Endothelial cell (in vitro differentiated cells): ENCODE data around the gene PTK7. TPM values are rescaled to one million over a fixed set of nuclear protein-coding genes. Genes with fewer than 3 reads are reported as not detected.

Source experiments
- DNase-seq: peaks from one replicate; pipeline ENCODE4 v3.0.0; 2021; ENCODE audit warnings: low spot score
- H3K27ac Mint-ChIP-seq: one replicate; pipeline ENCODE4 v1.8.0; 2021; ENCODE audit warnings: mixed read lengths, inconsistent platforms; ENCODE audit not compliant: unreplicated experiment
- H3K27me3 Mint-ChIP-seq: one replicate; pipeline ENCODE4 v1.8.0; 2021; ENCODE audit warnings: mild to moderate bottlenecking, moderate library complexity, mixed read lengths, inconsistent platforms; ENCODE audit not compliant: unreplicated experiment
- H3K36me3 Mint-ChIP-seq: one replicate; pipeline ENCODE4 v1.8.0; 2021; ENCODE audit warnings: mild to moderate bottlenecking, low read depth, mixed read lengths, inconsistent platforms; ENCODE audit not compliant: unreplicated experiment
- H3K4me1 Mint-ChIP-seq: one replicate; pipeline ENCODE4 v1.8.0; 2021; ENCODE audit warnings: mild to moderate bottlenecking, mixed read lengths, inconsistent platforms; ENCODE audit not compliant: unreplicated experiment
- H3K4me3 Mint-ChIP-seq: one replicate; pipeline ENCODE4 v1.8.0; 2021; ENCODE audit warnings: mild to moderate bottlenecking, mixed read lengths, inconsistent platforms; ENCODE audit not compliant: unreplicated experiment
- H3K9me3 Mint-ChIP-seq: one replicate; pipeline ENCODE4 v1.8.0; 2021; ENCODE audit warnings: mixed read lengths, inconsistent platforms; ENCODE audit not compliant: unreplicated experiment
- CTCF ChIP-seq: fragments of 200-600 bp; sonication (generic); IDR thresholded peaks from one replicate; pipeline ENCODE4 v1.5.0; 2021; ENCODE audit warnings: antibody characterized with exemption; ENCODE audit not compliant: unreplicated experiment
- total RNA-seq: library from RNA; stranded (reverse); fragmentation: NEBNext Ultra II Directional; extraction: Animal tissue kit (Norgen Biotek cat#: 25700); gene quantifications from one replicate; pipeline ENCODE4 v1.2.1, GENCODE V29; 2021; ENCODE audit not compliant: unreplicated experiment

Gene PTK7
- total RNA-seq, 1 donor from 2014 or later: 208 TPM

- peak; percentile 85 for DNase-seq
- H3K27ac Mint-ChIP-seq: peak within 1 kb of the TSS; percentile 96
- H3K27me3 Mint-ChIP-seq: peaks cover 15% of the 10 kb centered on the region
- H3K9me3 Mint-ChIP-seq: no peaks in the 10 kb centered on the region
- H3K4me1 Mint-ChIP-seq: peaks cover 41% of the 10 kb centered on the region
- peak within 1 kb of the TSS; percentile 98 for H3K4me3 Mint-ChIP-seq
- H3K36me3 Mint-ChIP-seq: peaks cover 43% of the 10 kb centered on the region
- TF ChIP-seq CTCF: no peak
These were observed 22.4 kb upstream of the PTK7 start, which contains the start of gene CUL7 for GRCh38 chr6:43053545-43054205. CUL7 (minus strand) TSS chr6:43053851; CDS start chr6:43052788, 1,063 bp downstream.

GRCh38 chr6:43054206-43054943, 21.7 kb upstream of the PTK7 start:
- peak overlapping the region; percentile 85 for H3K27ac Mint-ChIP-seq
- no peak for TF ChIP-seq CTCF
- peak overlapping the region; percentile 92 for H3K4me3 Mint-ChIP-seq
- peaks cover 38% of the 10 kb centered on the region for H3K36me3 Mint-ChIP-seq
- H3K4me1 Mint-ChIP-seq: peaks cover 46% of the 10 kb centered on the region
- no peaks in the 10 kb centered on the region for H3K9me3 Mint-ChIP-seq
- peaks cover 15% of the 10 kb centered on the region for H3K27me3 Mint-ChIP-seq
- no peak for DNase-seq

GRCh38 chr6:43055966-43056365, 20.1 kb upstream of the PTK7 start:
- Mint-ChIP-seq H3K36me3 (peaks cover 26% of the 10 kb centered on the region), H3K9me3 (no peaks in the 10 kb centered on the region)

GRCh38 chr6:43058531-43058930, 17.6 kb upstream of the PTK7 start:
- H3K4me3 Mint-ChIP-seq: peak overlapping the region; percentile 99
- peak overlapping the region; percentile 54 for H3K27ac Mint-ChIP-seq
- TF ChIP-seq CTCF: no peak
- H3K9me3 Mint-ChIP-seq: no peaks in the 10 kb centered on the region
- peaks cover 27% of the 10 kb centered on the region for H3K36me3 Mint-ChIP-seq
- DNase-seq: no peak
- H3K27me3 Mint-ChIP-seq: peaks cover 11% of the 10 kb centered on the region
- peaks cover 33% of the 10 kb centered on the region for H3K4me1 Mint-ChIP-seq

More at GRCh38 chr6:43055966-43056365, 20.1 kb upstream of the PTK7 start:
- Mint-ChIP-seq H3K27ac (no peak overlapping the region), H3K4me1 (peaks cover 51% of the 10 kb centered on the region), H3K4me3 (no peak overlapping the region), H3K27me3 (peaks cover 20% of the 10 kb centered on the region)
- TF ChIP-seq CTCF: no peak
- no peak for DNase-seq
